ENCODE measurements around the gene ICAM1.
"Not testable (repeated sequence)": the region's sequence is repeated elsewhere in the genome, so short reads cannot be mapped to it uniquely, and the experiment has no call there.

Gene ICAM1

GRCh38 chr19:10270616-10271394, at the start of gene ICAM1:
Gene ICAM1 (plus strand): TSS chr19:10271120. CDS start chr19:10271160, 40 bp downstream.
- DNase-seq (ENCODE audit: low read depth): peak; percentile 65

DNA sequence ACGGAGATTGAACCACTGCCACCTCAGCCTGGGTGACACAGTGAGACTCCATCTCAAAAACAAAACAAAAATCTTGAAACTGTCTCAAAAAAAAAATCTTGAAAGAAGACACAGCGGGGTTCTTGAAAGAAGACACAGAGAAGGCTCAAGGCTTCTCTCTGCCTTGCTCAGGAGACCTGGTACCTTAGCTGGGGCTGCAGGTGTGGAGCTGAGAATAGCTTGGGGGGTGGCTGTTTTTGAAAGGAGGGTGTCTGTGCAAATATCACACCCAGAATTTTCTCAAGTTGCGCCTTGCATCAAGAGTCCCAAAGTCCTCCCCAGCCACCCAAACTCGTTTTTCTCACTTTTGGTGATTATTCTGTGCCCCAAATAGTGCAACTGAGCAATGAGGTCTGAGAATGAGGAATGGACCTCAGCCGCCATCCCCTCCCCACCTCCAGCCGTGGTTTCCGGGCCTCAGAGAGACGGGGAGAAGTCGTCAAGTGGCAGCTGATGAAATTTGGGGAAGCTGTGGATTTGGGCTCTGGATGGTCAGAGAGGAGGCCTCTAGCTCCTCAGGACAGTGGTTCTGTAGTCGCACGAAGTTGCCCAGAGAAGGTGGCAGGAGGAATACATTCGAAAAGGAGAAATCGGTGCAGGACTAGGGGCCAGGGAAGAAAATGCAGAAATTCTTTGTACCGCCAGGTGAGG, 48.6 kb upstream of the ICAM1 start:
- no peak for DNase-seq (ENCODE audit: low read depth)

- no peak for DNase-seq (ENCODE audit: low read depth)
Observed at GRCh38 chr19:10223488-10224213, 47.3 kb upstream of the ICAM1 start.

GRCh38 chr19:10224337-10224736, 46.6 kb upstream of the ICAM1 start:
- no peak for DNase-seq (ENCODE audit: low read depth)

GRCh38 chr19:10226021-10226375, 44.9 kb upstream of the ICAM1 start:
- no peak for DNase-seq (ENCODE audit: low read depth)

DNA sequence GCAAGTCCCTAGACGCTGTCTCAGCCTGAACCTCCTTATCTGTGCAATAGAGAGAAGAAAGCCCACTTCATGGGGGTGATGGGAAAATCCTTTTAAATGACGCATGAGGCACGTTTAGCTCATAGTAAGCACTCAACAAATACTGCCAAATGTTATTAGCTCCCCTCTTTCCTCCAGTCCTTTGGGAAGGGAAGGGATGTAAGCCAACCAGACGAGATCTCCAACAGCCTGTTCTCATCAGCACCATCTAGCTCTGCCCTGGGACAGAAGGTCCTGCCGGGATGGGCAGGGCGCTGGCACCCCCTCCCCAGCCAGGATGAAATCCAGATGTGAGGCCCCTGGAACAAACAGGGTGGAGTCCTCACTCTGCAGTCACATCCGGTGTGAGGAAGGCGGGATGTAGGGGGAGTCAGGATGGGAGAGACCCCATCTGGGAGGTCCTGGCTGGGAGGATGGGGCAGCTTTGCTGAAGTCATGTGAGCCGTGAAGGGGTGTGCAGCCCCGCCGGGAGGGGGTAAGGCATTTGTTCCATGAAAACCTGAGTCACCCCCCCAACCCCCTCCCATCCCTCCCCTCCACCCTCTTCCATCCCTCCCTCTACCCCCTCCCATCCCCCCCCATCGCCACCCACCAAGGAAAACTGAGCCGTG, 44.4 kb upstream of the ICAM1 start:
- DNase-seq (ENCODE audit: low read depth): no peak

GRCh38 chr19:10227026-10227971, 43.6 kb upstream of the ICAM1 start:
- DNase-seq (ENCODE audit: low read depth): no peak

DNA sequence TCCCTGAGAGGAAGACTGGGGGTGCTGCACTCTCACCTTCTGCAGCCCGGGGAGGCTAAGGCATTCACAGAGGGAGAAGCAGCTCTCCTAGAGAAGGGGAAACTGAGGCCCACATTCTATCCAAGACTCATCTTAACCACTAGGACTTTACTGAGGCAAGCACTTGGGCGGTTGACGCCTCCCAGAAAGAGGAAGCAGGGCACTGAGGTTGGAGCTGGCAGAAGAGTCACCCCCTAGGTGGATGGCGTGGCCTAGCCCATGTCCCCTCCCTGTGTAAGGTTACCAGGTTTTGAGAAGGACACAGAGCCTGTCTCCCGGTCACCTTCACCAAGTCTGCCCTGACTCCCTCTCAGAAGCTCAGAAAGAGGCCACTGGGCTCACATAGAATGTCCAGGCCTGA, 42.5 kb upstream of the ICAM1 start:
- no peak for DNase-seq (ENCODE audit: low read depth)

GRCh38 chr19:10228920-10229319, 42.0 kb upstream of the ICAM1 start:
- no peak for DNase-seq (ENCODE audit: low read depth)

DNA sequence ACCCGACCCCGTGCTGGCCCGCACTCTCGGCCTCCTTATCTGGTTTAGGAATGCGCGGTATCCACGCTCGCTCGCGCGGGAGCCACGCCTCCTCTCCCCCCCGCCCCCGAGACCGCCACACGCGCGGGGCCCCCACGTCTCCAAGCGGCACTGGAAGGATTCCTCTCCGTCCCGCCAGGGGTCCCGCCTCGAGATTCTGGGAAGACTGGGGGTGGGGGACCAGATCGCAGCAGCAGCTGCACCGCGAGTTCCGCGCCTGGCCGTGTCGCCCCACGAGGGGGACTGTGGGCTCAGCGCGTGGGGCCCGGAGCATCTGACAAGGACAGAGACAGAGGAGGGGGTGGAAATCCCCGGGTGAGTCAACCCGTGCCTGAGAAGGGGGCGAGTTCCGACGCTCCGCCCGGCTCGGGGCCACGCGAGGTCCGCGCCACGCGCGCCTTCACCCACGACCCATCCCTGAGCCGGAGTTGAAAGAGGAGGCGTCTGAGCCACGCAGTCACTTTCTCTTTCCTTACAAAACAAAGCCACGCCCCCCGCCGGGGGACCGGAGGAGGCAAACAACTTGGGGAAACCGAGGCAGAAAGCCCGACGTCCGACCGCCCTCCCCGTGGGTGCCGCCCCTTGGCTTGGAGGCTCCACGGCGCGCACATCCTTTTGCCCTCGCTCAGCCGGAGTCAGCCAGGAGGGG, 40.6 kb upstream of the ICAM1 start:
- DNase-seq (ENCODE audit: low read depth): peak; percentile 65

- DNase-seq (ENCODE audit: low read depth): peak; percentile 58
Observed at GRCh38 chr19:10230861-10231611, 39.9 kb upstream of the ICAM1 start, which contains the start of gene S1PR2. Gene S1PR2 (minus strand): TSS chr19:10231331. CDS start chr19:10224905, 6,426 bp downstream.

DNA sequence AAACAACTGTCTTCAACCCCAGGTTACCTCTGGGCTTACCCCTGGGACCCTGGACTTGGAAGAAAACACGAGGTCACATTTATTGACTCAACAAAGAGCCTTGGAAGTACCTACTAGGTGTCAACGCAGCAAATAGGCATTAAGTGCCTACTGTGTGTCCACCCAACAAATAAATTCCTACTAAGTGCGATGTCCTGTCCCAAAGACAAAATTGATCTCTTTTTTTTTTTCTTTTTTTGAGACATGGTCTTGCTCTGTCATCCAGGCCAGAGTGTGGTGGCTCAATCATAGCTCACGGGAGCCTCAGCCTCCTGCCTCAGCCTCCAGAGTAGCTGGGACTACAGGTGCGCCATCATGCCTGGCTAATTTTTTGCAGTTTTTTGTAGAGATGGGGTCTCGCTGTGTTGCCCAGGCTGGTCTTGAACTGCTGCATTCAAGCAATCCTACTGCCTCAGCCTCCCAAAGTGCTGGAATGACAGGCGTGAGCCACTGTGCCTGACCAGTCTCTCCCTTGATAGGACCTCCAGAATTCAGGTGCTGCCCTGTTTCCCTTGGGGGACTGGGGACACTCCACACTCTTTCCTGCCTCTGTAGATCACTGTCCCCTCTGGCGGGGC, 39.2 kb upstream of the ICAM1 start:
- no peak for DNase-seq (ENCODE audit: low read depth)

DNA sequence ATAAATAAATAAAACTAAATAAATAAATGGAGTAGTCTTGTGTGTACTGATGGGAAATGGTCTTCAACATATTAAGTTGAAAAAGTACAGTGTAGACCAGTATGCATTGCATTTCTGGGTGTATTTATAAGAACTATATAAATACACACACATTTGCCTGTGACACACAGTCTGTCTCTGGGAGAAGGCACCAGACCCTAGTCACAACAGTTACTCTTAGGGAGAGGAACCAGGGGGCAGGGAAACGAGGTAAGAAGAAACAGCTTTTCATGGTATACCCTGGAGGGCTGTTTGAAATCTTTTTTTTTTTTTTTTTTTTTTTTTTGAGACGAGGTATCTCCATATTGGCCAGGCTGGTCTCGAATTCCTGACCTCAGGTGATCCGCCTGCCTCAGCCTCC, 37.0 kb upstream of the ICAM1 start:
- no peak for DNase-seq (ENCODE audit: low read depth)

DNA sequence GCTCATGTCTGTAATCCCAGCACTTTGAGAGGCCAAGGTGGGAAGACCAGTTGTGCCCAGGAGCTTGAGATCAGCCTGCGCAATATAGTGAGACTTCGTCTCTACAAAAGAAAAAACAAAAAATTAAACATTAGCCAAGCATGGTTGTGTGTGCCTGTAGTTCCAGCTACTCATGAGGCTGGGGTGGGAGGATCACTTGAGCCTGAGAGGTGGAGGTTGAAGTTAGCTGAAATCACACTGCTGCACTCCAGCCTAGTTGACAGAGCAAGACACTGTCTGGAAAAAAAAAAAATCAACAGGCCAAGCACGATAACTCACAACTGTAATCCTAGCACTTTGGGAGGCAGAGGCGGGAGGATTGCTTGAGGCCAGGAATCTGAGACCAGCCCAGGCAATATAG, 35.9 kb upstream of the ICAM1 start:
- DNase-seq (ENCODE audit: low read depth): no peak

DNA sequence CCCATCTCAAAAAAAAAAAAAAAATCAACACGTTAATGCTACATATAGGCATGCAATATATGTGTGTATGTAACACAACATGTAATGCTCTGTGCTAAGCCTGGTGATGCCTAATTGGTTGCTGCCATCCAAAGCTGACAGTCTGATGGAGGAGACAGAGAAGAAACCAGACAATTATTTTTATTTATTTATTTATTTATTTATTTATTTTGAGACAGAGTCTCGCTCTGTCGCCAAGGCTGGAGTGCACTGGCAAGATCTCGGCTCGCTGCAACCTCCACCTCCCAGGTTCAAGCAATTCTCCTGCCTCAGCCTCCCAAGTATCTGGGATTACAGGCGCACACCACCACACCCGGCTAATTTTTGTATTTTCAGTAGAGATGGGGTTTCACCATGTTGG, 35.5 kb upstream of the ICAM1 start:
- DNase-seq (ENCODE audit: low read depth): not testable (repeated sequence)

DNA sequence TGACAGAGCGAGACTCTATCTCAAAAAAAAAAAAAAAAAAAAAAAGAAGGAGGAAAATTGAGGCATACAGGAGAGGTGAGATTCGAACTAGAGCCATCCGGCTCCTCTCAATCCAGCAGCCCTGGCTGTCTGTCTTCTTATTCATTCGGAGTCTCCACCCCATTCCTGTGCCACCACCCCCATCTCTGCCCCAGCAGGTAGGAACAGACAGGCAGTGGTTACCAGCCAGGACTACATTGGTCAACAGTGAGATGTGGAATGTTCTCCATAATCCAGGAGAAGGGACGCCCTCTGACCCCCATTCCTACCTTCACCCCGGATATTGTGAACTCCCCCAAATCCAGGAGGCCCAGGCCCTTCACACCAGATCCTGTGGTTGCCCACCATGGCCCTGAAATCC, 33.2 kb upstream of the ICAM1 start:
- DNase-seq (ENCODE audit: low read depth): no peak

DNA sequence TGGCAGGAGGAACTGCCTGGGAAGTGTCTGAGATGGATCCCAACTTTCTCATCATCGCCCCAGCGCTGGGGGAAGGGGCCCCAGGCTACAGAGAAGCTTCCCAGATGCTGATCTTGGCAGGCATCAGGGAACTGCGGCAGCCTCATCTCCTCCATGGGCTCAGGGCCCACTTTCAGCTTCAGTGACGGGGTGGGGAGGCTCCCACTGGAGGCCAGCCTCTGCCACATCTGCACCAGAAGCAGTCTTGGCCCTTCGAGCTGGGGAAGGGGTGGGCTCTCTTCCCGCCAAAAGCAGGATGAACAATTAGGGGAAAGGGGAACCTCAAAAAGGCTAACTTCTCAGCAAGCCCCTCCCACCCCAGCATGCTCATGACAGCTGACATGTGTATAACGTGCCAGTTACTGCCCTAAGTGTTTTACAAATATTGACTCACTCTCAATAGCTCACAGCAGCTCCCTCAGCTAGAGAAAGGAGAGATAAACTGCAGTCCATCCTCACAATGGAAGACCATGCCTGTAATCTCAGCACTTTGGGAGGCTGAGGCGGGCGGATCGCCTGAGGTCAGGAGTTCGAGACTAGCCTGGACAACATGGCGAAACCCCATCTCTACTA, 32.6 kb upstream of the ICAM1 start:
- no peak for DNase-seq (ENCODE audit: low read depth)

- DNase-seq (ENCODE audit: low read depth): not testable (repeated sequence)
Observed at GRCh38 chr19:10241826-10242449, 29.0 kb upstream of the ICAM1 start.

DNA sequence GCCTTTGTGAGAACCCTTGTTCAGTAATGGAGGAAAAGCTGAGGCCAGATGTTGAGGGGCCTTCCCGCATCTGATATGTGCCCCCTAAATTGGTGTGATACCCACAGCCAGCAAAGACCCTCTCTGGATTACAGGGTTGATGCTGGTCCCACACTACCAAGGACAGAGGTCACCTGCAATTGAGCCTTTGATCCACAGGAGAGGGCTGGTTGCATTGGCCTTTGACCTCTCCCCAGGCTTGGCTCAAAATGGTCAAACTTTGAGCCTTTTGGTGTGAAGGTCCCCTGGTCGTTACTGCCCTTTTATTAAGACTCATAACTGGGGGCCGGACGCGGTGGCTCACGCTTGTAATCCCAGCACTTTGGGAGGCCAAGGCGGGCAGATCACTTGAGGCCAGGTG, 27.3 kb upstream of the ICAM1 start:
- DNase-seq (ENCODE audit: low read depth): no peak
